Trophoblast cell (in vitro differentiated cells and primary cell): ENCODE measurements around the gene SOX8.

Experiments used
- DNase-seq, 2 donors: peaks; one replicate each; pipeline ENCODE4 v3.0.0-alpha.2; 2016
- H2AFZ ChIP-seq: 2 replicates; pipeline ENCODE4 v1.6.1; 2013; ENCODE audit warnings: low read length, moderate library complexity, mild to moderate bottlenecking; ENCODE audit not compliant: insufficient read depth, poor library complexity
- H2AK5ac ChIP-seq: 2 replicates; pipeline ENCODE4 v1.6.1; 2013; ENCODE audit warnings: mild to moderate bottlenecking, low read length
- H2BK120ac ChIP-seq: 2 replicates; pipeline ENCODE4 v1.6.1; 2013; ENCODE audit warnings: low read length, mild to moderate bottlenecking, moderate library complexity; ENCODE audit not compliant: insufficient read depth, poor library complexity
- H2BK12ac ChIP-seq: 2 replicates; pipeline ENCODE4 v1.6.1; 2013; ENCODE audit warnings: mild to moderate bottlenecking, low read length, moderate library complexity
- H2BK5ac ChIP-seq: 2 replicates; pipeline ENCODE4 v1.6.1; 2013; ENCODE audit warnings: low read length, low read depth, moderate library complexity, mild to moderate bottlenecking; ENCODE audit not compliant: poor library complexity
- H3K14ac ChIP-seq: 2 replicates; pipeline ENCODE4 v1.6.1; 2013; ENCODE audit warnings: mild to moderate bottlenecking, low read length
- H3K18ac ChIP-seq: 2 replicates; pipeline ENCODE4 v1.6.1; 2013; ENCODE audit warnings: mild to moderate bottlenecking, low read length
- H3K23ac ChIP-seq: 2 replicates; pipeline ENCODE4 v1.6.1; 2013; ENCODE audit warnings: low read length
- H3K27ac ChIP-seq: 2 replicates; pipeline ENCODE4 v1.5.1; 2013; ENCODE audit warnings: low read depth, mild to moderate bottlenecking, inconsistent platforms, low read length, moderate library complexity
- H3K27me3 ChIP-seq: 2 replicates; pipeline ENCODE4 v1.6.1; 2013; ENCODE audit warnings: inconsistent platforms, mild to moderate bottlenecking, low read length, moderate library complexity; ENCODE audit not compliant: insufficient read depth
- H3K36me3 ChIP-seq, 2 experiments: 1 replicate in 1 of 2; 2 replicates in 1 of 2; pipeline ENCODE4 v1.6.1; 2013; ENCODE audit warnings: low read length in 2 of 2, mild to moderate bottlenecking in 2 of 2, moderate library complexity in 1 of 2; ENCODE audit not compliant: insufficient read depth in 2 of 2, control insufficient read depth in 1 of 2
- H3K4ac ChIP-seq: 2 replicates; pipeline ENCODE4 v1.6.1; 2013; ENCODE audit warnings: low read depth, mild to moderate bottlenecking, low read length, moderate library complexity
- H3K4me1 ChIP-seq, 2 experiments: 1 replicate in 1 of 2; 2 replicates in 1 of 2; pipeline ENCODE4 v1.6.1; 2013; ENCODE audit warnings: low read length in 2 of 2, mild to moderate bottlenecking in 2 of 2, moderate library complexity in 1 of 2; ENCODE audit not compliant: insufficient read depth in 2 of 2, control insufficient read depth in 1 of 2
- H3K4me2 ChIP-seq: 2 replicates; pipeline ENCODE4 v1.6.1; 2013; ENCODE audit warnings: inconsistent platforms, mild to moderate bottlenecking, low read length, moderate library complexity
- H3K4me3 ChIP-seq: 2 replicates; pipeline ENCODE4 v1.5.1; 2013; ENCODE audit warnings: mild to moderate bottlenecking, low read depth, low read length, inconsistent platforms
- H3K79me1 ChIP-seq: one replicate; pipeline ENCODE4 v1.6.1; 2013; ENCODE audit warnings: low read length
- H3K79me2 ChIP-seq: 2 replicates; pipeline ENCODE4 v1.6.1; 2013; ENCODE audit warnings: low read length, mild to moderate bottlenecking; ENCODE audit not compliant: control insufficient read depth, insufficient read depth, poor library complexity
- H3K9ac ChIP-seq: 2 replicates; pipeline ENCODE4 v1.6.1; 2013; ENCODE audit warnings: mild to moderate bottlenecking, low read length
- H3K9me3 ChIP-seq: 2 replicates; pipeline ENCODE4 v1.6.1; 2013; ENCODE audit warnings: low read depth, mild to moderate bottlenecking, control low read depth, inconsistent platforms, low read length; ENCODE audit not compliant: insufficient read depth
- H4K12ac ChIP-seq: 2 replicates; pipeline ENCODE4 v1.6.1; 2013; ENCODE audit warnings: low read depth, mild to moderate bottlenecking, low read length, moderate library complexity
- H4K8ac ChIP-seq: 2 replicates; pipeline ENCODE4 v1.6.1; 2013; ENCODE audit warnings: low read depth, mild to moderate bottlenecking, low read length, moderate library complexity
- H4K91ac ChIP-seq: one replicate; pipeline ENCODE4 v1.6.1; 2013; ENCODE audit warnings: low read depth, mild to moderate bottlenecking, low read length, moderate library complexity
- WGBS: extraction: QIAGEN DNeasy Blood & Tissue Kit; methylation state at CpG from one replicate; pipeline ENCODE4 v1.1.7; 2013; ENCODE audit warnings: missing lambda C conversion rate; ENCODE audit not compliant: insufficient read length, insufficient coverage; ENCODE audit errors: extremely low coverage; 5-methylcytosine and 5-hydroxymethylcytosine counted together

SOX8 gene

DNA sequence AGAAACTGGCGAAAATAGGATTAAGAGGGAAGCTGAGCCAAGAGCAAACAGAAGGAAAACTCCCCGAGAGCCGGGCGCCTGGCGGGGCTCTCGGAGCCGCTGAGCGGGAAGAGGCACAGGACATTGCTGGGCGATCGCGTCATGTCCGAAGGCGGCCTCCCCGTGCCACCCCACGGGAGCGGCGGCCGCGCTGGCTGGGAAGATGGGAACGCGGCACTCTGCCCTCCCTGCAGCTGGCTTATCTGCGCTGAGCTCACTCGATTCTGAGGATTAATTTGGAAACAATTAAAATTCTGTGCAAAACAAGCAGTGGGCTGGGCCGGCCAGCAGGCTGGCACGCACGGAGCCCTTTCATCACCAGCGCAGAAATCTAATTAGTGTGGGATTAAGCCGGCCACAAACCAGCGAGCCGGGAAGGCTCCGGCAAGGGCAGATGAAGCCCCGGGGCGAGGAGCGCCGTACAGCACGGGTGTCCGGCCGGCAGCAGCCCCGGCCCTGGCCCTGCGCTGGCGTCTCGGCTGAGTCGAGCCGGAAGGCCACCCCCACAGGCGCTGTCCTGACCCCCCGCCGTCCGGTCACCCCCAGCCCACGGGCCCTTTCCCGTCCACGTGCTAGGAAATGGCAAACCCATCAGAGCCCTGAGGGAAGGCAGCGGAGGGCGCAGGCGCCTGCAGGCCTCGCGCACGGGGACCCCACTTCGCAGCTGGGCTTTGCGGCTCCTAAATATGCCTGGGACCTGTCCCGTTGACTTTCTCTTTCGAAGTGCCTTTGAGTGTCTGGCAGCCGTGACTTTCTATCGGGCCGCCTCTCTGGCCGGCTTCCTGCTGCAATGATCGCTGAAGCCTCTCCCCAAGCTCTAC lies 37.9 kb downstream of the SOX8 start:
- Histone ChIP-seq H4K8ac (no peak overlapping the region), H2BK5ac (no peak overlapping the region), H3K9me3 (no peaks in the 10 kb centered on the region), H2BK120ac (no peak overlapping the region), H2AK5ac (no peak overlapping the region), H3K4ac (no peak overlapping the region), H2AFZ (no peak overlapping the region), H3K23ac (no peak overlapping the region), H3K79me1 (peaks cover 4% of the 10 kb centered on the region), H4K12ac (no peak overlapping the region), H3K36me3 (no peaks in the 10 kb centered on the region), H3K18ac (no peak overlapping the region), H3K9ac (no peak overlapping the region), H3K79me2 (no peaks in the 10 kb centered on the region), H3K27ac (no peak overlapping the region), H3K27me3 (no peaks in the 10 kb centered on the region), H3K4me3 (no peak overlapping the region), H3K14ac (no peak overlapping the region), H2BK12ac (no peak overlapping the region), H3K4me1 (peaks cover 7 to 9% of the 10 kb centered on the region in 2 experiments), H3K4me2 (no peak overlapping the region), H4K91ac (no peak overlapping the region)
- no peak for DNase-seq
- no CpG with 5 or more reads among the region's 66 CpGs for WGBS

GRCh38 chr16:1020091-1020399 lies 38.5 kb downstream of the SOX8 start:
- H3K79me1 ChIP-seq: peaks cover 3% of the 10 kb centered on the region
- no CpG with 5 or more reads among the region's 11 CpGs for WGBS
- H4K8ac ChIP-seq: no peak overlapping the region

GRCh38 chr16:1020591-1020990 lies 39.0 kb downstream of the SOX8 start:
- H3K14ac ChIP-seq: no peak overlapping the region
- no peak overlapping the region for H2BK5ac ChIP-seq
- H3K4me3 ChIP-seq: no peak overlapping the region
- H3K79me1 ChIP-seq: no peaks in the 10 kb centered on the region
- H2BK120ac ChIP-seq: no peak overlapping the region
- no peak overlapping the region for H3K4me2 ChIP-seq
- H3K4ac ChIP-seq: no peak overlapping the region
- no peak overlapping the region for H2AK5ac ChIP-seq
- no peak overlapping the region for H2BK12ac ChIP-seq
- no peaks in the 10 kb centered on the region for H3K79me2 ChIP-seq
- H3K27ac ChIP-seq: no peak overlapping the region
- H3K23ac ChIP-seq: no peak overlapping the region
- H3K27me3 ChIP-seq: no peaks in the 10 kb centered on the region
- no peak overlapping the region for H3K18ac ChIP-seq
- H2AFZ ChIP-seq: no peak overlapping the region
- peaks cover 5% of the 10 kb centered on the region for H3K9me3 ChIP-seq
- no peak overlapping the region for H4K12ac ChIP-seq
- no CpG with 5 or more reads among the region's 11 CpGs for WGBS
- H3K4me1 ChIP-seq: no peaks in the 10 kb centered on the region
- H3K36me3 ChIP-seq: no peaks in the 10 kb centered on the region
- no peak overlapping the region for H4K8ac ChIP-seq
- DNase-seq: no peak
- no peak overlapping the region for H4K91ac ChIP-seq
- no peak overlapping the region for H3K9ac ChIP-seq

More at GRCh38 chr16:1020091-1020399, 38.5 kb downstream of the SOX8 start:
- Histone ChIP-seq H3K23ac (no peak overlapping the region), H3K27me3 (no peaks in the 10 kb centered on the region), H2BK120ac (no peak overlapping the region), H3K9me3 (no peaks in the 10 kb centered on the region), H3K4me2 (no peak overlapping the region), H2BK12ac (no peak overlapping the region), H3K79me2 (no peaks in the 10 kb centered on the region), H4K91ac (no peak overlapping the region), H3K27ac (no peak overlapping the region), H3K4me1 (peaks cover 3 to 4% of the 10 kb centered on the region in 2 experiments), H4K12ac (no peak overlapping the region), H3K36me3 (no peaks in the 10 kb centered on the region), H3K4ac (no peak overlapping the region), H3K14ac (no peak overlapping the region), H3K18ac (no peak overlapping the region), H2AK5ac (no peak overlapping the region), H3K9ac (no peak overlapping the region), H2AFZ (no peak overlapping the region), H2BK5ac (no peak overlapping the region), H3K4me3 (no peak overlapping the region)
- DNase-seq: no peak

DNA sequence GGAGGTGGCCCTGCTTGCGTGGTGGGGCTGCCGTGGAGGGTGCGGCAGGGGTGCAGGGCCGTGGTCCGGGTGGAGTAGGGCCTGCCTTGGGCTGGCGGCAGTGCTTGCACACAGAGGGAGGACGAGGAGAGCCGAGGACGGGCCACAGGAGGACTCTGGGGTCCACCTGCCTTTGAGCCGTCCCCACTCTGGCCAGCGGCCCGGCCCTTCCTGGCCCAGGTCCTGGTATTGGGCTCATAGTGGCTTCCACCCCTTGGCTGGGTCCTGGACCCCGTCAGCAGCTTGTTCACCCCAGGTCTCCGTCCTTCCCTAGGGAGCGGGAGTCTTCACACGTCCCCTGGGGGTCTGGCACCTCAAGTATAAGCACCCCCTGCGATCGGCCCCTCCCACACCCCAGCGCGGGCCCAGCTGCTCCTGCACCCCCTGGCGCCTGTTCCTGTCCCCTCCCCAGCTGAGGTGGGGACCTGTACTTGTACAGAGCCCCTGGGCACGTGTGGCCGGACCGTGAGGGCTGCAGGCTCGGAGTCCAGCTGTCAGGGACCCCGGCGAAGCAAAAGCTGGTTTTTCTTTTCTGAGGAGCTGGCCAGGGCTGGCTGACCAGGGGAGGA lies 40.1 kb downstream of the SOX8 start:
- DNase-seq: no peak
- H3K27ac ChIP-seq: no peak overlapping the region
- H2BK12ac ChIP-seq: no peak overlapping the region
- H3K4me1 ChIP-seq: no peaks in the 10 kb centered on the region
- H3K4me3 ChIP-seq: no peak overlapping the region
- no peak overlapping the region for H3K4ac ChIP-seq
- H3K9me3 ChIP-seq: peaks cover 8% of the 10 kb centered on the region
- no peaks in the 10 kb centered on the region for H3K36me3 ChIP-seq
- H3K79me1 ChIP-seq: no peaks in the 10 kb centered on the region
- H3K18ac ChIP-seq: no peak overlapping the region
- no peak overlapping the region for H4K8ac ChIP-seq
- no peaks in the 10 kb centered on the region for H3K79me2 ChIP-seq
- no peak overlapping the region for H4K12ac ChIP-seq
- no CpG with 5 or more reads among the region's 27 CpGs for WGBS
- H3K27me3 ChIP-seq: no peaks in the 10 kb centered on the region
- no peak overlapping the region for H4K91ac ChIP-seq
- H2BK5ac ChIP-seq: no peak overlapping the region
- H2AK5ac ChIP-seq: no peak overlapping the region
- no peak overlapping the region for H2AFZ ChIP-seq
- no peak overlapping the region for H3K9ac ChIP-seq
- no peak overlapping the region for H2BK120ac ChIP-seq
- no peak overlapping the region for H3K4me2 ChIP-seq
- no peak overlapping the region for H3K14ac ChIP-seq
- no peak overlapping the region for H3K23ac ChIP-seq
